DND-41 (cell line): ENCODE measurements around the gene OPTN.
"Not testable (repeated sequence)": the region's sequence is repeated elsewhere in the genome, so short reads cannot be mapped to it uniquely, and the experiment has no call there.

Experiments used
- EZH2 ChIP-seq: IDR thresholded peaks from 3 replicates; pipeline ENCODE4 v1.6.1; 2012; ENCODE audit warnings: borderline replicate concordance, low read depth, mild to moderate bottlenecking, moderate library complexity, low read length, inconsistent platforms; ENCODE audit not compliant: severe bottlenecking
- TF ChIP-seq, protein P1 (sequence below): IDR thresholded peaks from 2 replicates; pipeline ENCODE4 v1.5.1; 2012; ENCODE audit warnings: borderline replicate concordance, low read length, moderate library complexity, mild to moderate bottlenecking; ENCODE audit not compliant: poor library complexity, severe bottlenecking; ENCODE audit errors: extremely low read depth

DNA sequence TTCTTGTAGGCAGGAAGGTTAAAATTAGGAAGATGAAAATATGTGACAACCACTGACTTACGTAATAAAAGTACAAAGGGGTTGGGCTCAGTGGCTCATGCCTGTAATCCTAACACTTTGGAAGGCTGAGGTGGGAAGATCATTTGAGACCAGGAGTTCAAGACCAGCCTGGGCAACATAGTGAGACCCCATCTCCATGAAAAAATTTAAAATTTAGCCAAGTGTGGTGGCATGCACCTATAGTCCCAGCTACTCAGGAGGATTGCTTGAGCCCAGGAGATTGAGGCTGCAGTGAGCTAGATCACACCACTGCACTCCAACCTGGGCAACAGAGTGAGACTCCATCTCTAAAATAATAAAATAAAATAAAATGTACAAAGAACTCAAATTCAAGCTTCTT lies 46.8 kb upstream of the OPTN start:
- TF ChIP-seq, protein P1, sequence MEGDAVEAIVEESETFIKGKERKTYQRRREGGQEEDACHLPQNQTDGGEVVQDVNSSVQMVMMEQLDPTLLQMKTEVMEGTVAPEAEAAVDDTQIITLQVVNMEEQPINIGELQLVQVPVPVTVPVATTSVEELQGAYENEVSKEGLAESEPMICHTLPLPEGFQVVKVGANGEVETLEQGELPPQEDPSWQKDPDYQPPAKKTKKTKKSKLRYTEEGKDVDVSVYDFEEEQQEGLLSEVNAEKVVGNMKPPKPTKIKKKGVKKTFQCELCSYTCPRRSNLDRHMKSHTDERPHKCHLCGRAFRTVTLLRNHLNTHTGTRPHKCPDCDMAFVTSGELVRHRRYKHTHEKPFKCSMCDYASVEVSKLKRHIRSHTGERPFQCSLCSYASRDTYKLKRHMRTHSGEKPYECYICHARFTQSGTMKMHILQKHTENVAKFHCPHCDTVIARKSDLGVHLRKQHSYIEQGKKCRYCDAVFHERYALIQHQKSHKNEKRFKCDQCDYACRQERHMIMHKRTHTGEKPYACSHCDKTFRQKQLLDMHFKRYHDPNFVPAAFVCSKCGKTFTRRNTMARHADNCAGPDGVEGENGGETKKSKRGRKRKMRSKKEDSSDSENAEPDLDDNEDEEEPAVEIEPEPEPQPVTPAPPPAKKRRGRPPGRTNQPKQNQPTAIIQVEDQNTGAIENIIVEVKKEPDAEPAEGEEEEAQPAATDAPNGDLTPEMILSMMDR, result not testable (repeated sequence)
- TF ChIP-seq EZH2, result not testable (repeated sequence)
